ENCODE results near the gene C1QTNF7. TPM values are rescaled to one million over a fixed set of nuclear protein-coding genes. Genes with fewer than 3 reads are reported as not detected.

C1QTNF7 gene
- 0.17 and 0.35 TPM in 2 replicates for total RNA-seq

GRCh38 chr4:15427701-15428100, at the start of gene C1QTNF7:
C1QTNF7 (plus strand) TSS chr4:15428033; CDS start chr4:15435744, 7,711 bp downstream.

GRCh38 chr4:15469402-15470127, 41.7 kb downstream of the C1QTNF7 start, which contains the start of gene CC2D2A:
CC2D2A (plus strand) TSS chr4:15469882; CDS start chr4:15475933, 6,051 bp downstream.

Other genes with a start within 250 kb of the C1QTNF7 start
- 17.2 and 26.9 TPM in 2 replicates for gene CC2D2A, start 41.8 kb downstream of the C1QTNF7 start, total RNA-seq
- gene FBXL5, start 227.3 kb downstream of the C1QTNF7 start, total RNA-seq, result 51.2 and 51.3 TPM in 2 replicates